Ureter (tissue), 1 donor: ENCODE data around the gene COPS7B. TPM values are rescaled to one million over a fixed set of nuclear protein-coding genes. Genes with fewer than 3 reads are reported as not detected.
"Not testable (repeated sequence)": the region's sequence is repeated elsewhere in the genome, so short reads cannot be mapped to it uniquely, and the experiment has no call there.

Experiments used
- DNase-seq: peaks from one replicate; pipeline ENCODE4 v3.0.0-alpha.2; 2020; ENCODE audit warnings: low spot score
- total RNA-seq: library from RNA; stranded (reverse); gene quantifications from one replicate; pipeline ENCODE4 v1.2.4, GENCODE V29; 2023
- donor health status: DM: yes; HTN: yes; CAD: no.

COPS7B gene
- total RNA-seq = 47.7 TPM

DNA sequence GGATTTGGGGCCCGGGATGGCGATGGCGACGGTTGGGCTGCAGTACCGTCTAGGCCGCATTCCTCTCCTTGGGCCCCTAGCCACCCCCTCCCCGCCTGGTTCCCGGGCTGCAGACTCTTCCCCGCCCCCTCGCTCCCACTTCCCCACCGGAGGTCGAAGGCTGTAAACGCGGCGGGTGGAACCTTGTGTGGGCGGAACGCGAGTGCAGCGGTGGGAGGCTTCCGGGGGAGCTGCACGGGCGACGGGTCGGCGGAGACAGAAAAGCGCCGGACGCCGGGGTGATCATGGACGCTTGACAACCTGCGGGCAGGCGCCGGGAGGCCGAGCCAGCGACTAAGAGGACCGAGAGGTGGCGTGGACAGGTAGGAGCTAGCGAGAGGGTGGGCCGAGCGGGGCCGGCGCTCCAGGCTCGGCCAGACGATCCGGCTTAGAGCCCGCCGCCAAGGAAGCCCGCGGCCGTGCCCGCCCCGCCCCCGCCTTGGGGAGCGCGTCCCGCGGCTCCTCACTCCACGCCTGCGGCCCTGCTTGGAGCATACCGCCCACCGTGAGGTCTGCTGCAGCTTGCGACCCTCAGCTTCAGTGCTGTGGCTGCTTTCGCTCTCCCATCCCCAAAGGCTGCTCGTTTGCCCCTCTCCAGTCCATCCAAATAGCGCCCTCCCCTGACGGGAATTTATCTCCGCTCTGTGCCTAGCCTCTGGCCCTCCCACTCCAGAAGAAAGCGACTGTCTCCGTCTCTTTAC is at the start of gene COPS7B:
Gene COPS7B, plus strand, starts transcription at position 269 of the 740 bp plus-strand sequence. CDS start 2,126 bp downstream, outside the sequence.
- DNase-seq = peak; percentile 83

DNA sequence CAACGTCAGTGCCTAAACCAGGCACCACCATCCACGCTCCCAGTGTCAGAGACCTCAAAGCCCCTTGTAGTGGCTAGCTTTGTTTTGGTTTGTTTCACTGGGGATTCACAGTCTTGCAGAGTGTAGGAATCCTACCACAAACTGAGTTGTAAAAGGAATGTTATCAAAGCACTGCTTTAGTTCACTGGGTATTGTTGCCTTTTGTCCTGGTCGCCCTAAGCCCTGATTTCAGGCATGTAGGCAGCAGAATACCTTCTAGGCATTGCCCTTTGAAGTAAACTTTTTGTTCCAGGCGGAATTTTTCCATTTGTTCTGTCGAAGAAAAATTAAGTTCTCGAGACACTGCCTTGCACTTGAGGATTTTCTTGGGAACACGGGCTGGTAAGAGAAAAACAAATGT is 48.5 kb upstream of the COPS7B start:
- no peak for DNase-seq

DNA sequence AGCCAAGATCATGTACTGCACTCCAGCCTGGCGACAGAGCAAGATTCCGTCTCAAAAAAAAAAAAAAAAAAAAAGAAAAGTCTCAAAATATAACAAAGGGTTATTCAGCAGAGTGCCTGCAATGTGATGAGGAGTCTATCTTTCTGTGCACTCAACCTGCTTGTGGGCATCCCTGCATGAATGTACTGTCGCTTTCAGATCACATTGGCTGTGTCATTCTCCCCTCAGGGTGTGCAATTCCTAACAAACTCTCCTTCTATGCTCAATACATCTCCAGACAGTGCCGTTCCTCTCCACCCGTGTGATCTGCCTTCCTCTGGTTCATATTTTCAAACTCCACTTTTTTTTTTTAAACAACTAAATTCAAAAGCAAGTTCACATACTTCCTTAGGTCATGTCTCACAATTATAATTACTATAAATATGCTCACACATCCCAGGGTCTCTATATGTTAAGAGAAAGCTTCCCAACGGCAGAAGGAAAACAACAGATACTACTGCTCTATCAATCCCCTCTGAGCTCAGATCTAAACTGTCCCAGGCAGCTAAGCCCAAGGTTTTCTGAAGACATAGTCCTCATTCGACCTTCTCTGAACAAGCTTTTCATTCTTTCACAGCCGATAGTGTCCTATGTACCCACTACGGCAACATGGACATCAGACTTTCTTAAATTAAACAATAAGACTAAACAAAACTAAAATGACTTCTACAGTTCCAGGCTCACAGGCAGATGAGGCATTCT is 42.7 kb upstream of the COPS7B start:
- DNase-seq = no peak

DNA sequence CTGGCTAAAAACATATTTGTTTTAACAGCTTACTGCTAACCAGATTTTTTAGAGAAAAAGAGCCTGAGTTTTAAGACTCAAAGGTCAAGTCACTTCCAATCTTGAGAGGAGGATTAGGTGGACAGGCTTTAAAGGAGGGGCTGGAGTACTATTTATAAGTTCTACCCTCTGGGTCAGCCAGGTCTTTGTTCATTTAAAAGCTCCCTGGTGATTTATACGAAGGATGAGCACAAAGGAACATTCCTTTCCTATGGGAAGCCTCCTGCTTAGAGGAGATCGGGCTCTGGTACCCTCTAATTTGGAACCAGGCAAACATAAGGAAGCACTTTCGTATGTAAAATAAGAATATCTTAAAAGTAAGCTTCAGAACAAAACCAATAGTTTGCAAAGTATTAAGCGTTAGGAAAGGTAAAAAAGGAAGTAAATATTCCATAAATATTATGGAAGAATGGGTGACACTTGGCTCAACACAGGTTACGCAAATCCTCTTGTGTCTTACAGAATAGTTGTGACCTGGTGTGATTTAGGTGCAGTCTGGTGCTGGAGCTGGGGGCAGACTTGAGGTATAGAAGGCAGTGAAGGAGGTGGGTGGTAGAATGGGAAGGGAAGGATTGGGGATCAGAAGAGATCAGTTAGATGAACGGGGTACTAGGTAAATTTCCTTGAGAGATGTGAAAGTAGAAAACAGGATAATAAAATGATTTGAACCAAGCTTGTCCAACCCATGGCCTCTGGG is 40.8 kb upstream of the COPS7B start:
- DNase-seq = no peak

DNA sequence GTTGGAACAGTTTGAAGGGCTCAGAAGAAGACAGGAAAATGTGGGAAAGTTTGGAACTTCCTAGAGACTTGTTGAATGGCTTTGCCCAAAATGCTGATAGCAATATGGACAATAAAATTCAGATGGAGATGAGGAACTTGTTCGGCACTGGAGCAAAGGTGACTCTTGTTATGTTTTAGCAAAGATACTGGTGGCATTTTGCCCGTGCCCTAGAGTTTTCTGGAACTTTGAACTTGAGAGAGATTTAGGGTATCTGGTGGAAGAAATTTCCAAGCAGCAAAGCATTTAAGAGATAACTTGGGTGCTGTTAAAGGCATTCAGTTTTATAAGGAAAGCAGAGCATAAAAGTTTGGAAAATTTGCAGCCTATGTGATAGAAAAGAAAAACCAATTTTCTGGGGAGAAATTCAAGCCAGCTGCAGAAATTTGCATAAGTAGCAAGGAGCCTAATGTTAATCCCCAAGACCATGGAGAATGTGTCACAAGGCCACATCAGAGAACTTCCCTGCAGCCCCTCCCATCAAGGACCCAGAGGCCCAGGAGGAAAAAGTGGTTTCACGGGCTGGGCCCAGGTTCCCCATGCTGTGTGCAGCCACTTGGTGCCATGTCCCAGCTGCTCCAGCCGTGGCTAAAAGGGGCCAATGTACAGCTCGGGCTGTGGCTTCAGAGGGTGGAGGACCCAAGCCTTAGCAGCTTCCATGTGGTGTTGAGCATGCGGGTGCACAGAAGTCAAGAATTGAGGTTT is 37.9 kb upstream of the COPS7B start:
- not testable (repeated sequence) for DNase-seq

DNA sequence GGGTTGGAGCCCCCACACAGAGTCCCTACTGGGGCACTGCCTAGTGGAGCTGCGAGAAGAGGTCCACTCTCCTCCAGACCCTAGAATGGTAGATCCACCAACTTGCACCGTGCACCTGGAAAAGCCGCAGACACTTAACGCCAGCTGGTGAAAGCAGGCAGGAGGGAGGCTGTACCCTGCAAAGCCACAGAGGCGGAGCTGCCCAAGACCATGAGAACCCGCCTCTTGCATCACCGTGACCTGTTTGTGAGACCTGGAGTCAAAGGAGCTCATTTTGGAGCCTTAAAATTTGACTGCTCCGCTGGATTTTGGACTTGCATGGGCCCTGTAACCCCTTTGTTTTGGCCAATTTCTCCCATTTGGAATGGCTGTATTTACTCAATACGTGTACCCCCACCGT is 37.2 kb upstream of the COPS7B start:
- DNase-seq = not testable (repeated sequence)

DNA sequence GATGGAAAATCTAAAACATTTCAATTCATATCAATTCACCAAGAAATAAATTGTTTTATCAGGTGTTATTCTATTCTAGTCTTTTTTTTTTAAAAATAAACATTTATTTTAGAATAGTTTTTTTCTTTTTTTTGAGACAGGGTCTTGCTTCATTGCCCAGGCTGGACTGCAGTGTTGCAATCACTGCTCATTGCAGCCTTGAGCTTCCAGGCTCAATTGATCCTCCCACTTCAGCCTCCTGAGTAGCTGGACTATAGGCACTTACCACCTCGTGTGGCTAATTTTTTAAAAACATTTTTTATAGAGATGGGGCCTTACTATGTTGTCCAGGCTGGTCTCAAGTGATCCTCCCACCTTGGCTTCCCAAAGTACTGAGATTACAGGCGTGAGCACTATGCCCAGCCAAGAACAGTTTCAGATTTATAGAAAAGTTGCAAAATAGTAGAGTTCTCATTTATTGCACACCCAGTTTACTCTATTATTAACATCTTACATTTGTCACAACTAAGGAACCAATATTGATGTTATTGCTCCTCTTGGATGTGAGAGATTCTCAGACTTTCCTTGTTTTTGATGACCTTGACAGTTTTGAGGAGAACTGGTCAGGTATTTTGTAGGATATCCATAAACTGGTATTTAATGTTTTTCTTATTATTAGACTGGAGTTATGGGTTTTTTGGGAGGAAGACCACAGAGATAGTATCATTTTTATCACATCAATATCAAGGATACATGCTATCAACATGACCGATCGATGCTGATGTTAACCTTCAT is 35.0 kb upstream of the COPS7B start:
- DNase-seq = no peak

DNA sequence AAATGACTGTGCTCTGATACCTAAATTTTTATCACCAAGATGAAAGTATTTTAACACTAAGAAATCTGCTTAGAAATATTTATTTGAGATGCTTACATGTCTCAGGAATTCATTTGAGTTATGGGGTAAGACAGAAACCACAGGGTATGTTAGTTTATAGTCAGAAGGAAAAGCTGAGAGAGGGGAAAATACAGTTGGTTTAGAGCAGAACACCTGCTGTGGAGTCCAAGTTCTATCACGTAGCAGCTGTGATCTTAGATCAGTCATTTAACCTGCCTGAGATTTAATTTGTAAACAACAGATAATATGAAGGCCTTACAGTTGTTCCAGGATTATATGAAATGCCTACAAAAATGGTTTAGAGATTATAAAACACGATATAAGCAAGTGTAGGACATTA is 34.2 kb upstream of the COPS7B start:
- no peak for DNase-seq

DNA sequence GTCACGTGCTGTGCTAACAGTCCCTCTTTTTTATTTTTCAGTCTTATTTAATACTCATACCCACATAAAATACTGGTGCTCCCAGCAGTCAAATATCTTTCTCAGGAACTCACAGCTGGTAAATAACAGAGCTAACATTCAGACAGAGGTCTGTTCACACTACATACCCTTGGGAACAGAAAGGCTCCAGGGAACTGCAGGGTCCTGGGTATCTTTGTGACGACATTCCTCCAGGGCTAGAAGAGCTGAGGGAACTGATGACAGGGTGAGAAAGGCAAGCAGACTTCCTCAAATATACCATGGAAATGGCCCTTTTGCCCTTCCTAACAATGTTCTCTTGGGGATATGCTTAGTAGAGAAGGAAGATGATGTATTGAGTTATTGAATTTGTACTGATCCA is 24.5 kb upstream of the COPS7B start:
- no peak for DNase-seq

DNA sequence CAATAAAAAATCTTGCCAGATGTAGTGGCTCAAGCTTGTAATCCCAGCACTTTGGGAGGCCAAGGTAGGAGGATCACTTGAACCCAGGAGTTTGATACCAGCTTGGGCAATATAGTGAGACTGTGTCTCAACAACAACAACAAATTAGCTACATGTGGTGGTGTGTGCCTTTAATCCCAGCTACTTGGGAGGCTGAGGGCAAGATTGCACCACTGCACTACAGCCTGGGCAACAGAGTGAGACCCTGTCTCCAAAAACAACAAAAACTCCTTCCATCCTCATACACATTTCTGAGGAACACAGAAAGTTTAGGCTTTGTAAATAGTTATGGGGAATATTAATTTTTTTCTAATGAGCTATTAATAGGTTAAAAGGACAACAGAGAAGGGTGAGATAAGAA is 22.1 kb upstream of the COPS7B start:
- DNase-seq = no peak

DNA sequence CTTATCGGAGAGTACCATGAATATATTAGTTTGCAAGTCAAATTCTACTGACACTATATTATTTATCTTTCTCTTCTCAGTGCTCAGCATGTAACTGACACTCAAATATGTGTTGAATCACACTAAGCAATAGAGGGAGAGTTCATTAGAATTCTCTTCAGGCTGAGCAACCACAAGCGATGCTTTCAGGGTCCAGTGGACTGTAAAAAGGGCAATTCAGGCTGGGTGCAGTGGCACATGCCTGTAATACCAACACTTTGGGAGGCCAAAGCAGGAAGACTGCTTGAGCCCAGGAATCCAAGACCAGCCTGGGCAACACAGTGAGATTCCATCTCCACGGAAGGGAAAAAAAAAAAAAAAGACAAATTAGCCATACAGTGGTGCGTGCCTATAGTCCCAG is 21.5 kb upstream of the COPS7B start:
- DNase-seq = no peak

DNA sequence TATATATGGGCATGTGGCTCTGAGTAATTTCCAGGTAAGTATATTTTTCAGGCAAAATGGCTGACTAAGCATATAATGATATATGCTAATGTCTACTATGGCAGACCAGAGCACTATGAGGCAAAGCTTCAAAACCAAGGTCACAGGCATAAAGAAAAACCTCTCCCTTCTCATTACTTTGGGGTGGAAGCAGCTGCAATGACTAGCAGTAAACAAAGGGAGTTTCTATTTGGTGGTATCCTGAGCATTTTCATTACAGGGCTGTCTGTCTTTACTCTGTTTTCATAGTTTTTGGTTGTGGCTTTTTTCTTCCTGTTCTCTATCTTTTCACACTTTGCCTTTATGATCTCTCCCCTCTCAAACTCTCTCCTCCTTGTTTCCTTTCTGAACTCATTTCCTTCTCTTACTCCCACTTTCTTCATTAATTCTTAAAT is 20.7 kb upstream of the COPS7B start:
- no peak for DNase-seq

DNA sequence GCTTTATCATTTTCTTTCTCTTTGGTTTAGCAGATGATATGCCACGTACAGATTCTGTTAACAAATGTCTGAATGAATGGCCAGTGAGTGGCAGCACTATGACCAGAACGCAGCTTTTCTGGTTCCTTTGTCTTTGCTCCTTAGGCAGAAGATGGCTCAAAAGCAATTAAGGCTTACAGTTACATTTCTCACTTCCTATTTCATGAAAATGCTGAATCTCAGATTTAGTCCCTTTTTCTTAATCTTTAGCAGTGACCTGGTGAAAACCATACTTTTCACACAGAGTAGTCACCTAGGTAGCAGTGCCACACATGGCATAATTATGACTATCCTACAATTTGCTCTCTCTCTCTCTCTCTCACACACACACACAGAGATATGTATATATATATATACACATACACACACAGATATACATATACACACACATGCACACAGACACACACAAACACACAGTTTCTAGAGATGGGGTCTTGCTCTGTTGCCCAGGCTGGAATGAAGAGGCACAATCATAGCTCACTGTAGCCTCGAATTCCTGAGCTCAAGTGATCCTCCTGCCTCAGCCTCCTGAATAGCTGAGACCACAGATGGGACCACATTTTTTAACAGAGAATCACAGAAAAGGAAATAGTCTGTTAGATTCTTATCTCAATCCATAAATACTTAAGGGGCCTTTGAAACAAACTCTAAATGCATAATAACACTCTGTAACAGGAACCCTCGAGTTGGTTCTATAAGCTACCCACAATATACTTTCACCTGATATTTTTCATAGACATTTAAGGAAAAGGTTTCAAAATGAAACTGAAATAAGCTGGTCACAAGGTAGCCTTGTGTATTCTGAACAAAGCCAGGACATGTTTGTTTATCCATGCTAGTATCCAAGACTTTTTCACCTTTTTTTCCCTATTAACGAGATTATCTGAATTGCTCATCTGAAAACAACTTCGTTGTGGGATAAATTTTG is 16.8 kb upstream of the COPS7B start:
- DNase-seq = no peak

DNA sequence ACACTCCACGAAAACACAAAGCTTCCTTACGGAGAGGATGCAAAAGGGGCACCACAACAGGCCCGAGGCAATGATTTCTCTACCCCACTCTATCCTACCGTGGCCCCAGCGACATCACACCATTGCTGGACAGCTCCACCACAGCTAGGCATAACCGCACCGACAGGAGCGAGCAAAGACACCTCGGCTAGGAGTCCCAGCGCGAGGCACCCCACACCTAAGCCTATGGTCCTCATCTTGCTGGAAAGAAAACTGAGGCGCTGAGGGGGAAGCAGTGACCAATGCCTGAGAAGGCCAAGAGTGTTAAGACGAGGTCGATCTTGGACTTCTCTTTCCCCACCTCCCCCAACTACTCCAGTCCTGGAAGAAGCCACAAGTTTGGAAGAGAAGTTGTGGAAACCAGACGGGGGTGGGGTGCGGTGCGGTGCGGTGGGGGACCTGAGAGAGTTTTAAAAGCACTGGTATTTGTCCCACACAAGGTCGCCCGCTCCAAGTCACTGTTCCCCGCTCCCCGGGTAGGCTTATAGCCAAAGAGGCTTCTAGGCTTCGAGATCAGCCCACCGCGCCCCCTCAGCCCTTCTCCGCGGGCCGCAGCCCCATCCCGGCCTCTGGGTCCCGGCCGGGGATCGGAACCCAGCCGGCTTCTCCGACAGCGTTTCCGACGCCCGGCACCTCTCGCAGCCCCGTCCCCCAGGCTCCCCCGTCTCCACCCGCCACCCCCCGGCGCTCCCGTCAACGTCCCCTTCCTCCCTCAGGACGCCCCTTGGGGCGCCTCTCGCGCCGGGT is 5.9 kb upstream of the COPS7B start:
- peak; percentile 47 for DNase-seq

DNA sequence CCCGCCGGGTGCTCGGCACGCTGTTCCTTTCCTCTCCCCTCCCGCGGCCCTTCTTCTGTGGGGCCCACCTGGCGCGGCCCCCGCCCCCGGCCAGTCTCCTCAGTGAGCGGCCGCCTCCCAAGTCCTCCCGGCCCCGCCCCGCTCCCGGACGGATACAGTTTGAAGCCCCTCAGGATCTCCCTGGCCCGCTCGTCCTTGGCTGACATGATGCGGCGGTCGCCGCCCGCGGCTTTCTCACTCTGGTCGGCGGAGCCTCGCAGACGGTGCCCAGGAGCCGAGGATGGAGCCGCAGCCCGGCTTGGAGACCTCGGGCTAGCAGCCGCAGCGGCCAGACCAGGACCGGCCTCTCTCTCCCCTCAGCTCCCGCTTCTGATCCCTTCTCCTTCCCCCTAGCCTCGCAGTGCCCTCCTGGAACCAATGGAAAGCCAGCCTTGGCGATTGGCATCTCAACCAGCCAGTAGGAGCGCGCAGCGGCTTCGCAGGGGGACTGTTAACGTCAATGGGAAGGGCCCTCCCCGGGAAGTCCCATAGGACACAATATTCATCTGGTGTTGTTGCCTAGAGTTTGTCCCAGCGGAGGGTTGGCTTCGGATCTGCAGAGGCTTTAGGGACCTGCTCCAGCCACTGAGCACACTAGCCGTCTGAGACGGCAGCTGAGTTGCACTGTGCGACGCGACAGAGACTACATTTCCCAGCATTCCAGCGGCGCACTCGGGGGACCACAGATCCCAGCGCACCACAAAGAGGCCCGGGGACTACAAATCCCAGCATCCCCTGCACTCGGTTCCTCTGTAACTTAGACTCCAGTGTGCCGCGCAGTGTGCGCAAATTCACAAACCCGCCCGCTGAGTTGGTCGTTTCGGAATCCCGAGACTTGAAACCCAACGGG is 5.1 kb upstream of the COPS7B start, which contains the start of gene PDE6D:
Gene PDE6D, minus strand, starts transcription at position 374 of the 889 bp plus-strand sequence. Its CDS starts 168 bp downstream, at position 206.
- DNase-seq = peak; percentile 99

DNA sequence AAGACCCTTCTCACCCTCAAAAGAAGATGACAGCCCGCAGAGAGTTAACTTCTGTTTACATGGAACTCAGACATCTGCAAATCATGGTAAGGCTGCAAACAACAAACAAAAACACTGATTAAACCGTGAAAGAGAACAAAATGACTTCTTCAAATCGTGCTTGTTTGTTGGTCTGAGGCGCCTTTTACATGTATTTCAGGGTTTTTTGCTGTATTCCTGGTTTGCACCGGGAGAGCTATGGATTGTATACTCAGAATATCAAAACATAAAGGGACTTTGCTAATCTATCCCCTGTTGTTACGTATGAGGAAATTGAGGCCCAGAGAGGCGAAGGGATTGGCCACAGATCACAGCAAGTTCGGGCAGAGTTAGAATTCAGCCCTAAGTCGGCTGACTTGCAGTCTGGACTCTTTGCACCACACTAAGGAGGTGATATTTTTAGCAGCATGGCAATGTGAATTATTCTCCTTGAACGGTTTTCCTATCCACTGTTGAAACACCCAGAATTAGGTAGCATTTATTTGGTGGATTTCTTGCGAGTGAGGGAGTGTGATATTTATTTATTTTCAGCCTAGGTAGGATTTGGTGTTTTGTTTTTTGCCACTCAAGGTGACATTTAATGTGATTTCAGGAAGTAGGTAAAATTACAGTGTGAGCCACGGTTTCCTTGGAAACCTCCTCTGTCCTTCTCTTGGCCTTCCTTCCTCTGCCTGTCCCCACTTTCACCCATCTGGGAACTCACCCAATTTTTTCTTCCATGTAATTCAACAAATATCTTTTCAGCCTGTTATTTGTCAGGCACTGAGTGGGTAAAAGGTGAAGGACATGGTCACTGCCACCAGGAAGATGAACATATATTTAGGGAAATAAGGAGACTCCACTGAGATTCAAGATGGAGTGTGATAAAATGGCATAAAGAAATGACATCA is 4.2 kb upstream of the COPS7B start:
- peak; percentile 49 for DNase-seq

DNA sequence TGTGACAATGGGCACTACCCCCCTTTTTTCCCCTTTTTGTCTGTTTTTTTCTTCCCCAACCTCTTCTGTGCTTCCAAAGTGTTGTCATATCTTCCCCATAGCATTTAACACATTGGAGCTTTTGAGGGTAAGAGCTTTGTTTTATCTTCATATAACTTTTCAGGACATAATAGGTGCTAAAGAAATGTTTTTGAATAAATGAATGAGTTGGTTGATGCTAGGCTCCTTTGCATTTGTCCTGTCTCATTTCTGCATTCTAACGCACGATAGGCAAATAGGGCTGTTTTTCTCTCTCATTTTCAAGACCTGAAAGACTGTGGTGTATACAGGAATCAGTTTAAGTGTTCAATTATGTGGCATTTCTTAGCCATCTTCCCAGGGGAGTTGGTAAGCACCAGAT is 832 bp upstream of the COPS7B start:
- DNase-seq = no peak
